ENCODE data around the gene FAHD2A. TPM values are rescaled to one million over a fixed set of nuclear protein-coding genes. Genes with fewer than 3 reads are reported as not detected.
"Not testable (repeated sequence)": the region's sequence is repeated elsewhere in the genome, so short reads cannot be mapped to it uniquely, and the experiment has no call there.

FAHD2A gene
- total RNA-seq, 1 experiment from 2014 or later, result 28.5 TPM

DNA sequence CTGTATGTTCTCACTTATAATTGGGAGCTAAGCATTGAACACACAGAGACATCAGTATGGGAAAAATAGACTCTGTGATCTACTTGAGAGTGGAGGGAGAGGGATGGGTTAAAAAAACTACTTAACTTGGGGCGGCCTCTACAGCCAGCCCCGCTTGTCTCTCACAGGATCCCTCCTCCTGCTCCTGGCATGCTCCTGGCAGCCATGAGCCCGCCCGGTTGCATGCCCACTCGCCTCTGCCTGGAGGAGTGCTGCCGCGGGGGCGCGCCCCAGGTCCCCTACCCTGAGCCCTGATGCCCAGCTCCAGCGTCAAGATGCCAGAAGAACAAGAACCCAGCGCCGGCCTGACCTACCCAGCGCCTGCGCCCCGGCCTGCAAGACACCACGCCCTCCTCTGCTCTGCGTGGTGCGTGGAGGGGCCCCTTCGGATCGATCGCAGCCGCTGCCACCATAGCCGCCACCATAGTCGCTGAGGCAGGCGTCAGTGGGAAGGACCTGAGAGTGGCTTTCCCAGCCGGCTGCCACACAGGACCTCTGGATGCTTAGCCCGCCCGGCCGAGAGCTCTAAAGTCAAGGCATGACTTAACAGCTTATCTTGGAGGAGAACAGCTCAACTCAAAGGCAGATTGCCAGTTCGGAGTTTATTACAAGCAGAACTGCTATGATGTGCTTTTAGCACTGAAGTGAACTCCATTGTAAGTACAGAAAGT lies 32.8 kb downstream of the FAHD2A start:
- not testable (repeated sequence) for DNase-seq (ENCODE audit: low read depth)

DNA sequence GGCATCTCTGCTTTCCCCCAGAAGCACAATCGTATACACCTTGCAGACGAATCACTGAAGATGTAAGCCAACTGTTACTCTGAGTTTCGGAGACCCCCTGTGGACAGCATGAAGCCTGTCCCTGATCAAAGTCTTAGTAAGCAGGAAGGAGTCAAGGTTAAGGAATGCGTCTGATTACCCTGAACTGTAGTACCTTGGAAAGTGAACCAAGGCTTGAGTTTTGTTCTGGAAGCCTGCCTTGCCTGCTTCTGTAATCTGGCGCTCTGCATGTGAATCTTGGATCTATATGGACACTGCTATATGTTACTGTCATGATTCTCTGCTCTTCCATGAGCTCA lies 33.3 kb downstream of the FAHD2A start:
- DNase-seq (ENCODE audit: low read depth), result not testable (repeated sequence)

DNA sequence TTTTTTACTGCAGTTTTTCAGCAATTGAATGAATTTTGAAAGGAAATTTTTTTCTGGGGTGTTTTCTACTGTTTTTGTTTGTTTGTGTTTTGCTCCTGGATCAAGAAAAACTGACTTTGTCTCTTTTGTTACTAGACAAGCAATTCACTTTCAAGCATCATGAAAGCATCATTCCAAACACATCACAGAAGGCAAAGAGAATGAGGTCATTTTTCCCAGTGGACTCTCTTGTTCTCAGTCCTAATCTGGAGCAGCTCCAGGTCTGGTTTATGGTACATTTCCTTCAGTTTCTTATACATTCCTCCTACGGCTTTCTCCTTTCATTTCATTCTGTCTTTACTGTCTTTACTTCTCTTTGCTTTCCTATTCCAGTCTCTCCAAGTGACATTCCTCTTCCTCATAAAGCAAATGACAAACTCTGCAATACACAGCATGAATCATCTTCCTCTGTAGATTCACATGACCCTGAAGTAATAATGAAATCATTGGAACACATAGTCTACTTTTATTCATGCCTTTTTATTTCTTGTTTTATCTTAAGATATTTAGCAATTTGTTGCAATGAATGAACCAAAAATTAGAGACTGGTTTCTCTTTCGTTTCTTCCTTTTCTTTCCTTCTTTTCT lies 40.1 kb downstream of the FAHD2A start:
- not testable (repeated sequence) for DNase-seq (ENCODE audit: low read depth)

DNA sequence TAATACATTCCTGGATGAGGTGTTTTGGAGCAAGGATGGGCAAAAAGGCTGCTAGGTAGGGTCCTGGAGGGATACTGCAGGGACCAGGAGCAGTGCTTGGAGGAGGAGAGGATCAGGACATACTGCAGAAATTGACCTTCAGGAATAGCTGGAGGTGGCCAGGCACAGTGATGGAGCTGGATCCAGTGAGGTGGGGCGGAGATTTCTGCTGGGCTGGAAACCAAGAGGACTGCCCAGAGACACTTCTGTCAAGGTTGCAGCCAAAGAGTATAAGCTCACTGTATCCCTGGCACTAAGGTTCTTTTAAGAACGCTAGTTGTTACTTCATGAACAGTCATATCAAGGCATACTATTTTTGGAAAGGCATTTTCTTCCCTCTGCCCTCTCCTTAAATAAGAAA lies 42.8 kb downstream of the FAHD2A start:
- DNase-seq (ENCODE audit: low read depth), result not testable (repeated sequence)

DNA sequence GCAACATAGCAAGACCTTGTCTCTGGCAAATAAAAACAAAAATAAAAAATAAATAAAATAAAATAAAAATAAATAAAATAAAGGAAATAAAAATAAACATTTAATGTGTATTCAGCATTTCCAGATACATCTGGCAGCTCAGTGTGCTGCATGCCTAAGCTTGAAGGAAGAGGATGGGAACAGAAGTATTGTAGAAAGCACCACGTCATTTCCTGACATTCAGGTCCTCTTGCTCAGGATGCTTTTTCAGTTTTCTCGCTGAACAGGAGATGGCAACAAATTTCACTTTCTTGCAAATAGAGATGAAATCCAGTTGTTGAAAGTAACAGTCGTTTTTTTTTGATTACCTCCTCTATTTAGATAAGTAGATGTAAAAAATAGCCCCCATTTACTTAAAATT lies 60.8 kb downstream of the FAHD2A start:
- not testable (repeated sequence) for DNase-seq (ENCODE audit: low read depth)

Other genes starting within 250 kb of the FAHD2A start
- gene ZNF514, start 242.9 kb upstream of the FAHD2A start, total RNA-seq (2014; rRNA removed; shearing (Covaris generic)), result 3.1 and 6.7 TPM in 2 replicates
- 3.4 and 4.3 TPM in 2 replicates for gene ZNF2, start 236.9 kb upstream of the FAHD2A start, total RNA-seq (2014; rRNA removed; shearing (Covaris generic))
- 1.7 and 5.3 TPM in 2 replicates for gene ZNF892, start 195.2 kb upstream of the FAHD2A start, total RNA-seq (2014; rRNA removed; shearing (Covaris generic))
- gene PROM2, start 128.3 kb upstream of the FAHD2A start, total RNA-seq (2014; rRNA removed; shearing (Covaris generic)), result 0.17 TPM in 1 of 2 replicates, not detected in the other
- 2.6 and 5.5 TPM in 2 replicates for gene KCNIP3, start 105.4 kb upstream of the FAHD2A start, total RNA-seq (2014; rRNA removed; shearing (Covaris generic))
- not detected in 2 replicates for gene TRIM43B, start 82.0 kb downstream of the FAHD2A start, total RNA-seq (2014; rRNA removed; shearing (Covaris generic))
- gene TRIM43, start 189.3 kb downstream of the FAHD2A start, total RNA-seq (2014; rRNA removed; shearing (Covaris generic)), result not detected in 2 replicates